Measurements from ENCODE around the gene GGCX.

Gene GGCX

DNA sequence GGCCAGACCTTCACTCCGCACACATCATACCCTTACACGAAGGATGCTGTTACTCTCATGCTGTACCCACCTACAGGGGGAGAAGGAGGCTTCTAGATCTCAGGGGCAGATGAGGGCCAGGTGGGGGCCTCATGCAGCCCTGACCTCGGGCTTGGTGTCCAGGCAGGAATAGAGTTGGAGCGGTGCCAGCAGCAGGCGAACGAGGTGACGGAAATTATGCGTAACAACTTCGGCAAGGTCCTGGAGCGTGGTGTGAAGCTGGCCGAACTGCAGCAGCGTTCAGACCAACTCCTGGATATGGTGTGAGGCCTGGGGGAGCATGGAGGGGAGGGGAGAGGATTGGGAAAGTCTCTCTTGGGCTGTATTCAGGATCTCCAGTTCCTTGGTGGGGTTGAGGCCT lies 30.3 kb upstream of the GGCX start:
- H3F3A ChIP-seq (ENCODE audit: insufficient read depth, low read length), result no peaks in the 10 kb centered on the region
- no peak overlapping the region for H3K27ac ChIP-seq (ENCODE audit: low read depth, low read length, poor library complexity, severe bottlenecking)
- no peak overlapping the region for H3K9ac ChIP-seq (ENCODE audit: low read length)
- H3K9me2 ChIP-seq (ENCODE audit: low read depth, low read length), result no peaks in the 10 kb centered on the region
- H2AFZ ChIP-seq (ENCODE audit: low read length), result no peak overlapping the region
- H3K27me3 ChIP-seq (ENCODE audit: insufficient read depth, low read length), result no peaks in the 10 kb centered on the region
- no peak overlapping the region for H3K4me3 ChIP-seq (ENCODE audit: low read depth, low read length, poor library complexity, severe bottlenecking)
- no peaks in the 10 kb centered on the region for H3K79me2 ChIP-seq (ENCODE audit: insufficient read depth, low read length)
- H3K9me3 ChIP-seq (ENCODE audit: low read length), result no peaks in the 10 kb centered on the region
- no peaks in the 10 kb centered on the region for H4K20me1 ChIP-seq (ENCODE audit: insufficient read depth, low read length)
- H3K36me3 ChIP-seq (ENCODE audit: insufficient read depth, low read length), result no peaks in the 10 kb centered on the region
- TF ChIP-seq, protein P1, sequence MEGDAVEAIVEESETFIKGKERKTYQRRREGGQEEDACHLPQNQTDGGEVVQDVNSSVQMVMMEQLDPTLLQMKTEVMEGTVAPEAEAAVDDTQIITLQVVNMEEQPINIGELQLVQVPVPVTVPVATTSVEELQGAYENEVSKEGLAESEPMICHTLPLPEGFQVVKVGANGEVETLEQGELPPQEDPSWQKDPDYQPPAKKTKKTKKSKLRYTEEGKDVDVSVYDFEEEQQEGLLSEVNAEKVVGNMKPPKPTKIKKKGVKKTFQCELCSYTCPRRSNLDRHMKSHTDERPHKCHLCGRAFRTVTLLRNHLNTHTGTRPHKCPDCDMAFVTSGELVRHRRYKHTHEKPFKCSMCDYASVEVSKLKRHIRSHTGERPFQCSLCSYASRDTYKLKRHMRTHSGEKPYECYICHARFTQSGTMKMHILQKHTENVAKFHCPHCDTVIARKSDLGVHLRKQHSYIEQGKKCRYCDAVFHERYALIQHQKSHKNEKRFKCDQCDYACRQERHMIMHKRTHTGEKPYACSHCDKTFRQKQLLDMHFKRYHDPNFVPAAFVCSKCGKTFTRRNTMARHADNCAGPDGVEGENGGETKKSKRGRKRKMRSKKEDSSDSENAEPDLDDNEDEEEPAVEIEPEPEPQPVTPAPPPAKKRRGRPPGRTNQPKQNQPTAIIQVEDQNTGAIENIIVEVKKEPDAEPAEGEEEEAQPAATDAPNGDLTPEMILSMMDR (IDR thresholded peaks at IDR 0.05; ENCODE audit: low read length), result no peak
- TF ChIP-seq EZH2 (IDR thresholded peaks at IDR 0.05; ENCODE audit: borderline replicate concordance, low read length), result no peak
- H3K4me2 ChIP-seq (ENCODE audit: low read length), result no peak overlapping the region
- peaks cover 14% of the 10 kb centered on the region for H3K4me1 ChIP-seq (ENCODE audit: insufficient read depth, low read length, severe bottlenecking)

DNA sequence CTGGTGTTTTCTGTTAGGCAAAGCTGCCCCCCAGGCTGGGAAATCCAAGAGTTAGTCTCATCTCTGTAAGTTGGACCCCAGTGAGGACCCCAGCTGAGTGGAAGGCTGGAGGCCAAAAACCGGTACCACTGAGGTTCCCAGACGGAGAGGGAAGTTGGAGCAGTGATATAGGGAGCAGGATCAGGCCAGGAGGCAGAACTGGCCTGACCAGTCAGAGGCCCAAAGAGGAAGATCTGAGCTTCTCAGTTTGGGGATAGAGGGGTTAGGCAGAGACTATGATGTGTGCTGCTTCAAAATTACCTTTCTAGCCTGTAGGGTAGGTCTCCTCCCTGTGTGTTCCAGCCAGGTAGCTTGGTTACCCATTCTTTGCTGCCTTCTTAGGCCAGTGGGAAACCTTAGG lies 29.7 kb upstream of the GGCX start:
- Histone ChIP-seq H3K27me3 (ENCODE audit: insufficient read depth, low read length) (no peaks in the 10 kb centered on the region), H3K4me1 (ENCODE audit: insufficient read depth, low read length, severe bottlenecking) (peaks cover 8% of the 10 kb centered on the region), H3K4me2 (ENCODE audit: low read length) (no peak overlapping the region), H3K9me3 (ENCODE audit: low read length) (no peaks in the 10 kb centered on the region), H3K4me3 (ENCODE audit: low read depth, low read length, poor library complexity, severe bottlenecking) (no peak overlapping the region), H2AFZ (ENCODE audit: low read length) (no peak overlapping the region), H4K20me1 (ENCODE audit: insufficient read depth, low read length) (no peaks in the 10 kb centered on the region), H3K9ac (ENCODE audit: low read length) (no peak overlapping the region), H3K36me3 (ENCODE audit: insufficient read depth, low read length) (no peaks in the 10 kb centered on the region), H3K79me2 (ENCODE audit: insufficient read depth, low read length) (no peaks in the 10 kb centered on the region), H3K27ac (ENCODE audit: low read depth, low read length, poor library complexity, severe bottlenecking) (no peak overlapping the region), H3F3A (ENCODE audit: insufficient read depth, low read length) (no peaks in the 10 kb centered on the region), H3K9me2 (ENCODE audit: low read depth, low read length) (no peaks in the 10 kb centered on the region)
- TF ChIP-seq, protein P1 (IDR thresholded peaks at IDR 0.05; ENCODE audit: low read length), result no peak

DNA sequence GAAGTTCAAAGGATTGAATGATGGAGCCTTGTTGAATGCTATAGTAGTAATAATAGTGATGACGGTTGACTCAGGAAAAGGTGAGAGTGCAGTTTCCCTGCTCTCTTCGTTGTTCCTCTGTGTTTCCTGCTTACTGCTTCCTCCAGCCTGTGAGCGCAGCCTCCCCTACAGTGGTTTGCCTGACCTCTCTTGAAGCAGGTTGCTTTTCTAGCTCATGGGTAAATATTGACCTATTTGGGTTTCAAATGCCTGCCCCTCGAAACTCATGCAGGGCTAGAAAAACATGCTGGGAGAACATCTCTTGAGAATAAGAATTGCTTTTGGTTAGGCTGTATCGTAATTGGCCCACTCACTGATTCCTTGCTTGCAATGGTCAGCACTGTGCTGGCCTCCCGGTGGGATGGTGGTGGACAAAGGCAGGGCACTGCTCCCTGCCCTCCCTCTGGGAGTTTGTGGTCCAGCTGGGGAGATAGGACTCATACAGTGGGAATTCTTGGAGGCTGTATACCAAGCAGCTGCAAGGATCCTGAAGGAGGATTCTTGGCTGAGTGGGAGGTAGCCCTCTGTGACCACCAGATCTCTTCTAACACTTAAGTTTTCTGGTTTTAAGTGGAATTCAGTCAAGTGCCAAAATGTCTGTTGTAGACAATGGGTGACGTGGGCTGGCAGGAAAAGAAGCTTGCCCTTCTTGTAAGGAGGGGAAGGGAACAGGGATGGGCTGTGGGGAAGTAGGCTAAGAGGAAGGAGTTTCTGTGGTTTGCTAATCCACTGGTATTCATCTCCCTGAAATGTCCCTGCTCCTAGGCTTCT lies 28.9 kb upstream of the GGCX start:
- Histone ChIP-seq H3K27me3 (ENCODE audit: insufficient read depth, low read length) (no peaks in the 10 kb centered on the region), H3K4me3 (ENCODE audit: low read depth, low read length, poor library complexity, severe bottlenecking) (no peak overlapping the region), H4K20me1 (ENCODE audit: insufficient read depth, low read length) (no peaks in the 10 kb centered on the region), H3K9me3 (ENCODE audit: low read length) (no peaks in the 10 kb centered on the region), H3K27ac (ENCODE audit: low read depth, low read length, poor library complexity, severe bottlenecking) (no peak overlapping the region), H3F3A (ENCODE audit: insufficient read depth, low read length) (no peaks in the 10 kb centered on the region), H3K36me3 (ENCODE audit: insufficient read depth, low read length) (no peaks in the 10 kb centered on the region), H3K4me2 (ENCODE audit: low read length) (no peak overlapping the region), H3K9ac (ENCODE audit: low read length) (no peak overlapping the region), H3K79me2 (ENCODE audit: insufficient read depth, low read length) (no peaks in the 10 kb centered on the region), H3K9me2 (ENCODE audit: low read depth, low read length) (no peaks in the 10 kb centered on the region), H2AFZ (ENCODE audit: low read length) (no peak overlapping the region), H3K4me1 (ENCODE audit: insufficient read depth, low read length, severe bottlenecking) (peaks cover 8% of the 10 kb centered on the region)
- TF ChIP-seq EZH2 (IDR thresholded peaks at IDR 0.05; ENCODE audit: borderline replicate concordance, low read length), result no peak
- TF ChIP-seq, protein P1 (IDR thresholded peaks at IDR 0.05; ENCODE audit: low read length), result no peak
